Mammary epithelial cell (primary cell): Measurements from ENCODE around the gene GADD45G.

Experiments used
- EZH2 ChIP-seq: IDR thresholded peaks from 2 replicates; pipeline ENCODE4 v1.6.1; 2012; ENCODE audit warnings: low read length, inconsistent platforms, borderline replicate concordance
- TF ChIP-seq, protein P1 (sequence below), 2 donors: IDR thresholded peaks in 1 of 2; conservative IDR thresholded peaks in 1 of 2; 2 replicates each; pipeline ENCODE4 v1.5.1; 2011 to 2012; ENCODE audit warnings: inconsistent platforms in 2 of 2, low read length in 2 of 2, mild to moderate bottlenecking in 2 of 2, control low read depth in 1 of 2, low read depth in 1 of 2; ENCODE audit not compliant: insufficient read depth in 1 of 2; ENCODE audit errors: extremely low read depth in 1 of 2

DNA sequence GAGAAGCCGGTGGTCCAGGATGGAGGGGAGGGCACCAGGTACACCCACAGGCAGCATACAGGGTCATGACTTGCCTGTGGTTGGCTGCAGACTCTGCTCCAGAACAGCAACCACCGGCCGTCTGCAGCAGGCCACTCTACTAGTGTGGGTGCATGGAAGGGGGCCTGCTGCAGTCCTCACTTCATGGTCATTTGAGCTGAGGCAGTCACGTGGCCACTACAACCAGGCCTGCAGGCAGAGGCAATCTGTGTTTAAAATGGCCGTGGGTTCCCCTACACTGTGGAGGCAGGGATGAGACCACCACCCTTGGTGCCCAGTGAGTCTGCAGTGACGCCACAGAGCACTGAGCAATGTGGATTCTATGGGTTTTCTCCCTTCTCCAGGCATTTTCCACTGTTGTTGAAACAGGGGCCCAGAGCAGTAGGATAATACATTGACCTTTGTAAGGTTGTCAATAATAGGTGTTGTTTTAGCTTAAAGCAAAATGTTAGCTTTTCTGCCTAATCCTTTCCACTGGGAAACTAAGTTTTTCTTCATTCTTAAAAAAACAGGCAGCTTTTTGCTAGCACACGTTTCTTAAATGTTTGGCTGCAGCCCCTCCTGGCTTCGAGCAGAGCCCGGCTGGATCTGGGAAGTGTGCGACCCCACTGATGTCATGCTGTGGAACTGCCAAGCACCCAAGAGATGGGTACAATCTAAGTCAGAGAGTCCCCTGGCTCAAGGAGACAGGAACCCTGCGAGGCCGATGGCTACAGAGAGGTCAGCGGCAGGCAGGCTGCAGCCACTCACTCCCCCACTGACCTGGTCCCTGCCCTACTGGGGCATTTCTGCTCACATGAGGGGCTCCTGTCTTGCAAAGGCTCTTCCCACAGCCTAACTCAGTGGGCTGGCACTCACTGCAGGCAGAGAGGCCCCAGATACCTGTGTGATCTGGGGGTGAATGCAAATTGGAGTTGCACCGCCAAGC is 21.2 kb downstream of the GADD45G start:
- no peak for TF ChIP-seq EZH2
- TF ChIP-seq, protein P1, sequence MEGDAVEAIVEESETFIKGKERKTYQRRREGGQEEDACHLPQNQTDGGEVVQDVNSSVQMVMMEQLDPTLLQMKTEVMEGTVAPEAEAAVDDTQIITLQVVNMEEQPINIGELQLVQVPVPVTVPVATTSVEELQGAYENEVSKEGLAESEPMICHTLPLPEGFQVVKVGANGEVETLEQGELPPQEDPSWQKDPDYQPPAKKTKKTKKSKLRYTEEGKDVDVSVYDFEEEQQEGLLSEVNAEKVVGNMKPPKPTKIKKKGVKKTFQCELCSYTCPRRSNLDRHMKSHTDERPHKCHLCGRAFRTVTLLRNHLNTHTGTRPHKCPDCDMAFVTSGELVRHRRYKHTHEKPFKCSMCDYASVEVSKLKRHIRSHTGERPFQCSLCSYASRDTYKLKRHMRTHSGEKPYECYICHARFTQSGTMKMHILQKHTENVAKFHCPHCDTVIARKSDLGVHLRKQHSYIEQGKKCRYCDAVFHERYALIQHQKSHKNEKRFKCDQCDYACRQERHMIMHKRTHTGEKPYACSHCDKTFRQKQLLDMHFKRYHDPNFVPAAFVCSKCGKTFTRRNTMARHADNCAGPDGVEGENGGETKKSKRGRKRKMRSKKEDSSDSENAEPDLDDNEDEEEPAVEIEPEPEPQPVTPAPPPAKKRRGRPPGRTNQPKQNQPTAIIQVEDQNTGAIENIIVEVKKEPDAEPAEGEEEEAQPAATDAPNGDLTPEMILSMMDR (conservative IDR thresholded peaks at IDR 0.05 in 1 of 2, IDR thresholded peaks at IDR 0.05 in 1 of 2; ENCODE audit: extremely low read depth in 1 of 2, insufficient read depth in 1 of 2, low read depth in 1 of 2, low read length in 2 of 2) = no peak
